NCI-H460 (cell line): ENCODE measurements around the gene MMP14. TPM values are rescaled to one million over a fixed set of nuclear protein-coding genes. Genes with fewer than 3 reads are reported as not detected.
"Not testable (repeated sequence)": the region's sequence is repeated elsewhere in the genome, so short reads cannot be mapped to it uniquely, and the experiment has no call there.

Experiments
- DNase-seq: peaks from one replicate; pipeline ENCODE4 v3.0.0-alpha.2; 2016; ENCODE audit warnings: low read depth; ENCODE audit errors: extremely low read depth
- total RNA-seq: library from RNA; depleted of rRNA; stranded (reverse); fragments of >200 nt; shearing (Covaris generic); gene quantifications from 2 replicates; pipeline ENCODE4 v1.2.3, GENCODE V29; 2014

MMP14 gene
- total RNA-seq, 1 experiment from 2014 or later: 0.30 TPM

DNA sequence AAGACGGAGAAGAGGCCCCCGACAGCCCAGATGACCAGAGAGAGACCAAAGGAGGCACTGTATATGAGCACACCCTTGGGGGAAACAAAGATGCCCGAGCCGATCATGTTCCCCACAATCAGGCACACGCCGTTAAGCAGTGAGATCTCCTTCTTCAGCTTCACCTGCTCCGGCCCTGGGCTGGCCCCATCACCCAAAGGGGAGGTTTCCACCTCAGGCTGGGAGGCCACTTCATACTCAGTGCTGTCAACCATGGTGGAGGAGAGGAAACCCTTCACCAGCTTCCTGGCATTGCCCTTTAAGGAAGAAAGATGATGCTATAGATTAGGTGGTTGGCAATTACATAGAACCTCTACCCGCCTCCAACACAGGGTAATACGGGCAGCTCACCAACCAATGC is 23.2 kb upstream of the MMP14 start:
- no peak for DNase-seq

DNA sequence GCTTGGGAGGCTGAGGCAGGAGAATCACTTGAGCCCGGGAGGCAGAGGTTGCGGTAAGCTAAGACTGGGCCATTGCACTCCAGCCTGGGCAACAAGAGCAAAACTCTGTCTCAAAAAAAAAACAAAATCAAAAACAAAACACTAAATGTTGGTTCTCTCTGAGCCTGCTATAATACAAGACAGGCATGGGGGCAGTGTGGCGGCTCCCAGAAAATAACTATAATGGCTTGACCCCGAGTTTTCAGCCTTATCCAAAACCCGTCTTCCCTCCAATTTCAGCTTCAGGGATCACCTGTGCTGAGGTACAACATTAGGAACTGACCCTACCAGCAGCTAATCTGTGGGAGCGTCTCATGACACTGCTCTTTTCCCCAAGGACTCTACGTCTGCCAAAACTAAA is 22.0 kb upstream of the MMP14 start:
- no peak for DNase-seq

DNA sequence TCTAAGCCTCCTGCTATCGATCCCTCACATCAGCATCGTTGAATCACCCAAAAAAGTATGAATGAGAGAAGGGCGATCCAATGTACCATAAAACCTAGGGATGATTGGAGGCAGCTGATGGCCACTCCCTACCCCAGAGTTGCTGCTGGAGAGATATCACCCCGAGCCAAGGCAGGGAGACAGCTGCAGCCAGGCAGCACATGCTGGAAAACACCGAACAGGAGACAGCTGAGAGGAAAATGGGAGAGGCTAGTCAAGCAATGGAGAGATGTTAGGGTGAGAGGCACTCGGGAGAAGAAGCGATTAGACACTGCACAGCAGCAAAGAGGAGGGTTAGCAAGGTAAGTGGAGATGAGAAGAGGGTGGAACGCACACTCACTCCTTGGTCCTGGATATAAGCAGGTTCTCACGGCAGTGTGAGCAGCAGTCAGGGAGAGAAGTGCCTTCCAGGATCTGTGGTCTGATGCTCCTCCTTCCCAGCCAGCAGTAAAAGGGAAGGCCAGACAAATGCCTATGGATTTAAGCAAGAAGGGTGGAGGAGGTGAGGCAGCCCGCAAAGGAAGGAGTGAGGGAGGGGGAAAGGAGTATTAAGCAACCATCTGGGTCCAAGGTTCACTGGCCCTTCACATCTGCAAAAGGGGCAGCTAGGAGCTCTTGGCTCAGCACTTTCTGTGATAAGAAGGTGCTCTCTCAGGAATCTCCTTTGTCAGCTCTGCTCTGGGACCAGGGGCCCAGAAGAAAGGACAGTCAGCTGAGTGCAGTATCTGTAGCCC is 21.3 kb upstream of the MMP14 start, which contains the start of gene SLC7A7:
SLC7A7 (minus strand) TSS at position 495 of the 773 bp plus-strand sequence. CDS start 2,037 bp downstream, outside the sequence.
- DNase-seq: no peak

DNA sequence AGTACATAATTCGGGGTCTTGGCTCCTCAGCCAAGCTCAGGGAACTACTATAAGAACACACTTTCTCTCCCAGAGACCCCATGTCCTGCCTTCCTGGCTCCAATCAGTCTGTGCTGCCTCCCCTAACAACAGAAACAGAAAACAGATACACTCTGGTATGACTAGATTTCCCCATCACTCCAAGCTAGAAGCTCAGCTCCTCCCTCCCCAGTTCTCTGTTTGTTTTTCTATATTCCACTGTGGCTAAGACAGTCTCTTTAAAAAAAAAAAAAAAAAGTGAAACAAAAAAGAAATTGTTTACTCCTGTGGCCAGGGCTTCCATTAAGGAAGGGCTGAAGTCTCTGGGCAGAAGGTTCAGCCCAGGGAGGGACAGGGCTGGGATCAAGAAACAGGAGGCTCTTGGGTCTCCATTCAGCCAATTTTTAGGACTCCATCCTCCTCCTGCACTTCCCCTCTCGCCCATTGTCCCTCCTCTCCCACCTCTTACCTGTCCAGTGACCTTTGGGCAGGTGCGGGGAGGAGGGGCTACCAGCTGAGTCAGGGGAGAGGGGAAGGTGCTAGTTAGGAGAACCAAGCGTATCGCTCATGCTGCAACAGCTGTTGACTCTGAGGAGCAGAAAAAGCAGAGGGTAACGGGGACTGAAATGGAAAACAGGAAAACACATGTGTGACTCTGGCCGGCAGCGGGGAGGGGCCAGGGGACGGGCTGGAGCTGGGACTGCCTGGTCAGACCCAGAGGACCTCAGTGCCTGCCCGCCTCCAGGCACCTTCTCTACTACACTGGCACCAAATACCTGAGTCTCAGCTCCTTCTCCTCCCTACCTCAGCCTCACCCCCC is 17.0 kb upstream of the MMP14 start:
- no peak for DNase-seq

GRCh38 chr14:22820731-22821130 is 15.7 kb upstream of the MMP14 start:
- DNase-seq: no peak

- no peak for DNase-seq
These were observed 15.0 kb upstream of the MMP14 start for GRCh38 chr14:22821193-22822015.

DNA sequence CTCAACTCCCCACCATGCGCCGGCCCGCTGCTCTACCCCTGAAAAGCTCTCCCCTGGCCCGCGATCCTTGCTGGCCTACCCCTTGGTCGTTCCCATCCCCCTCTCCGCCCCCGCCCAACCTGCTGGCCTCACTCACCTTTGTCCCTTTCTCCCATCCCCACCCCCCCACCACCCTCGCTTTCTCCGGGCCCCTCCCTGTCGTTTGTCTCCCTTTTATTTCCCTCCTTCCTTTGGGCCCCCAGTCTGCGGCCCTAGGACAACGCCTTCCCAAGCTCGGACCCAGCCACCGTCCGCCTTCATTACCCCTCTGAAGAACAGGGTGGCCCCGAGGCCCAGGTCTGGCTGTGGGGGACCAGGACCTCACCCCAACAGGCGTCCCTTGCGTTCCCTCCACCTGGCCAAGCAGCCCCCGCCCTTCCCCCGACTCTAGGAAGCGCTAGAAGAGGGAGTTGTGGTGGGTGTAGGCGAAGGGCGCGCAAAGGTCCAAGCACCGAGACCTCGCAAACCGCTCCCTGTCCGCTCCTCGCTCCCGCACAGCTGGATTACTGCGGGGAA is 14.3 kb upstream of the MMP14 start:
- no peak for DNase-seq

DNA sequence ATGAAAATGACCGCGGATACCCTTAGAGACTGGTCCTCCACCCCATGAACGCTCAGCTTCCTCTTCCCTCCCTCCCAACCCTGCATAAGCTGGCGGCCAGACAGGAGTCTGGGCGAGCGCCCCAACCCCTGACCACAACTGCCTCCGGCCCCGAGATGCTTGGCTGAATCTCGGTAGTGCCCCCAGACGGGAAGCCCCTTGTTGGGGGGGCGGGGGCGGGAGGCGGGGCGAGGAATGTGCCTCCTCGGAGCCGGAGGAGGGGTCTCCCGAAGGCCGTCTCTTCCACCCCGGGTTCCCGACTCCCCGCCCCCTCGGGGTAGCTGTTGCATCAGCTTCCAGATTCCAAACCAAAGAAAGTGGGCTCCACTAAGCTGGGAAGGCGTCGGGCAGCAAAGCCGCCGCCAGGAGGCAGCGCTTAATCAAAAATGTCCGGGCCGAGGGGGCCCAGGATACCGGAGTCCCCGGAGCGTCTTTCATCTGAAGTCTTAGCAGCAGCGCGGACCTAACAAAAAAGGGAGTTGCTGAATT is 13.8 kb upstream of the MMP14 start:
- peak; percentile 71 for DNase-seq

DNA sequence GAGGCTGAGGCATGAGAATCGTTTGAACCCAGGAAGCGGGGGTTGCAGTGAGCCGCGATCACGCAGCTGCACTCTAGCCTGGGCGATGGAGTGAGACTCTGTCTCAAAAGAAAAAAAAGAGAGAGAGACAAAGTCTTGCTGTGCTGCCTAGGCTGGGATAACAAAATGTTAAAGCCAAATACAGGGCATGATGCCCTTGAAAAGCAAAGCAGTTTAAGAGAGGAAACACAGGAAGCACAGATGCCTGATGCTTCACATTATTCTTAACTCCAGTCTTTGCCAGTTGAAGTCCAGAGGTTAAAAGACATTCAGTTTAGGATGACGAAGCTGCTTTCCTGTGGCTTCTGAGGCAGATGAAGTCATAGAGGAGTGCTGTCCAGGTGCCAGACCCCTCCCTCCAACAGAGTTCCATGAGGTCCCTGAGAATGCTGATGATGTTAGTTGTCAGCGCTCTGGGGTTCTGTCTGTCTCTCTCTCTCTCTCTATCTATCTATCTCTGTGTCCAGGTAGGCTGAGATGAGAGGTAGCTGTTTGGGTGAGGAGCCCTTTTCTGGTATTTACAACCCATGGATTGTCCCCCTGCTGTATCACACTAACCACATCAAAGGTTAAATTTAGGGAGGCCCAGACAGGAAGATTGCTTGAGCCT is 11.6 kb upstream of the MMP14 start:
- DNase-seq: no peak

GRCh38 chr14:22829076-22829660 is 7.2 kb upstream of the MMP14 start:
- not testable (repeated sequence) for DNase-seq

- peak; percentile 86 for DNase-seq
These were observed 6.5 kb upstream of the MMP14 start, which contains the start of gene MRPL52 for GRCh38 chr14:22829661-22830442. Gene MRPL52, plus strand, starts transcription at chr14:22829887. Its CDS starts 26 bp downstream, at chr14:22829913.

DNA sequence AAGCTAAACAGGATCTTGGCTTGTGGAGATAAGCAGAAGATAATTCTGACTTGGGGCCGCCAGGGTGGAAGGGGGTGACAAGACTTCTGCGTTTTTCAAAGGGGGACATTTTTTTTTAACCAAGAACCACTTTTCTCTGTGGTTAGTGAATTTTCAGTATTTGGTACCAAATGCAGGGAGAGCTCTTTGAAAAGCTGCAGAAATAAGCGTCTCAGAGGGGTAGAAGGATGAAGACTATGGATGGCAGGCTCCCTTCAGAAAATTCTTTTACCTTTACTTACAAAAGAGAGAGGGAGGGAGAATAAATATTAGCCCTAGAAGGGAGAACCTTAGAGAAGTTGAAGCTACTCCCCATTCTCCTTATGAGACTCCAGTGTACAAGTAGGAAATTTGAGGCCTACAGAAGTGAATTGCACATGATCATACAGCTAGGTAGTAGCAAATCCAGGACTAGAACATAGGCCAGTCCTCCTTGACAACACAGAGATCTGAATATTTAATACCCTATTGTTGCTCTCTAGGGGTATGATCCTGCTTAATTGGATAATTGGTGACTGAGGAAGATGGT is 5.9 kb upstream of the MMP14 start:
- no peak for DNase-seq

- no peak for DNase-seq
These were observed 880 bp upstream of the MMP14 start for GRCh38 chr14:22835505-22835904.

- no peak for DNase-seq
These were observed 847 bp downstream of the MMP14 start for GRCh38 chr14:22837114-22837749.

DNA sequence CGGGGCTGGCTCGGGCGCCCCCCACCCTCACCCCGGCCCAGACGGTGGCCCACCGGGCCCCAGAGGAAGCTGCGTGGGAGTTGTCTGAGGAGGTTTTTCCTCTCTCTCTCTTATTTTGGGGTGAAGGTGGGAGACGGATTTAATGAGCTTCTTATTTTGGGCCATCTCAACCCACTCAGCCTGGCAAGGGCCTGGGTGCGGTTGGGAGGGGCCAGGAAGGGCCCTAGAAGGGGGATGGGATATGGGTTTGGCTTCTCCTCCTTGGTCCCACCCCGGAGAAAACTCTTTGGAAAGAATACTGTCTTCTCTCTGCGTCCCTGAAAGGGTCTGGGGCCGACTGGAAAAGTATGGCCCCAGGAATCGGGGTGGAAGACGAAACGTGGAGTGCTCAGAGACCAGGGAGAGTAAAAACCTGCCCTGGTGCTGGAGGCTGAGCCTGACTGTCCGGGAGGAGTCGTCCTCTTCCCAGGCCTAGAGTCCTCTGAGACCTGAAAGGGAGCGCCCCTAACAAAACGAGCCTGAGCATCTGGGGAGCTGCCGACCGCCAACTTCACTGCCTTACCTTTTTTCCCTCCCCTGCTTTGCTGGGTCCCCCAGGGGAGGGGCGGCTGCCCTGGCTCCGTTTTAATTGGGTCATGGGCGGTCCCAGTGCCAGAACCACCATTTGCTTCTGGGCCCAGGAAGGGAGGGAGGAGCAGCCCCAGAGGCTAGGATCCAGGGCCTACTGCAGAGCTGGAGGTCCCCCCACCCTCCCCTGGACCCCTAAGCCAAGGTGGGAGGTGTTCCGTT is 1.6 kb downstream of the MMP14 start:
- no peak for DNase-seq

GRCh38 chr14:22838631-22839041 is 2.3 kb downstream of the MMP14 start:
- no peak for DNase-seq
